Heart left ventricle (tissue), 16 donors: ENCODE measurements around the gene WSCD2. TPM values are rescaled to one million over a fixed set of nuclear protein-coding genes. Genes with fewer than 3 reads are reported as not detected.

ENCODE experiments used
- ATAC-seq, 4 donors: fragments of 200-7000 bp; cut with Tn5 transposase; one replicate each; pipeline ENCODE4 v1.9.1; 2020 to 2022; ENCODE audit warnings: moderate library complexity in 4 of 4, mild to moderate bottlenecking in 3 of 4, moderate number of reproducible peaks in 1 of 4
- DNase-seq, 5 donors: peaks; one replicate each; pipeline ENCODE4 v3.0.0-alpha.2; 2020
- H3K27ac ChIP-seq, 12 donors: fragments of 200-600 bp; sonication (generic) in 4 of 12; one replicate each; pipeline versions ENCODE4 v1.5.0 to v1.8.0; 2016 to 2022; ENCODE audit warnings: mild to moderate bottlenecking in 2 of 12
- H3K27me3 ChIP-seq, 9 donors: fragments of 200-600 bp; sonication (generic) in 2 of 9; one replicate each; pipeline versions ENCODE4 v1.5.1 to v1.8.0; 2016 to 2022; ENCODE audit warnings: mild to moderate bottlenecking in 3 of 9
- H3K36me3 ChIP-seq, 9 donors: fragments of 200-600 bp; sonication (generic) in 2 of 9; one replicate each; pipeline versions ENCODE4 v1.5.0 to v1.8.0; 2018 to 2022; ENCODE audit warnings: mild to moderate bottlenecking in 2 of 9
- H3K4me1 ChIP-seq, 12 donors: fragments of 200-600 bp; sonication (generic) in 4 of 12; one replicate each; pipeline versions ENCODE4 v1.5.0 to v1.8.0; 2016 to 2022; ENCODE audit warnings: mild to moderate bottlenecking in 3 of 12
- H3K4me3 ChIP-seq, 12 donors: fragments of 200-600 bp; sonication (generic) in 4 of 12; one replicate each; pipeline versions ENCODE4 v1.5.0 to v1.8.0; 2017 to 2022; ENCODE audit warnings: mild to moderate bottlenecking in 9 of 12, moderate library complexity in 4 of 12
- H3K9me3 ChIP-seq, 12 donors: fragments of 200-600 bp; sonication (generic) in 4 of 12; one replicate each; pipeline versions ENCODE4 v1.5.0 to v1.8.0; 2016 to 2022; ENCODE audit warnings: mild to moderate bottlenecking in 1 of 12
- POLR2A ChIP-seq, 2 donors: fragments of 450-650 bp; IDR thresholded peaks; one replicate each; pipeline ENCODE4 v1.6.1; 2017; ENCODE audit warnings: antibody characterized with exemption in 2 of 2, mild to moderate bottlenecking in 2 of 2, moderate library complexity in 2 of 2
- WGBS, 4 donors: extraction: QIAGEN DNeasy Blood & Tissue Kit in 2 of 4; methylation state at CpG; one replicate each; pipeline versions ENCODE4 v1.1.5 to v1.1.7; 2013 to 2018; 5-methylcytosine and 5-hydroxymethylcytosine counted together
- intact Hi-C, 10 donors: fragments of 100-400 bp; cut with DNase I; formaldehyde crosslinking; loops; one replicate each; pipeline versions ENCODE4 v1.11.1 to v1.14.2; 2022
- polyA plus RNA-seq, 2 donors: library from polyadenylated mRNA; stranded (reverse); fragments of 200-250 nt; gene quantifications; one replicate each; pipeline ENCODE4 v1.2.3, GENCODE V29; 2013
- total RNA-seq, 9 donors: library from RNA; depleted of rRNA in 2 of 9; stranded (reverse); fragments of >200 nt in 2 of 9; fragmentation: NEBNext Ultra II Directional in 3 of 9; extraction: Animal tissue kit (Norgen Biotek cat#: 25700) in 3 of 9; gene quantifications; one replicate each; pipeline versions ENCODE4 v1.1.0 to v1.2.4, GENCODE V29; 2016 to 2023
- TF ChIP-seq, protein P1 (sequence below), 12 donors: fragments of 200-600 bp; sonication (generic) in 4 of 12; IDR thresholded peaks; one replicate each; pipeline versions ENCODE4 v1.5.0 to v1.8.0; 2018 to 2022; ENCODE audit warnings: antibody characterized with exemption in 12 of 12, mild to moderate bottlenecking in 5 of 12
- donor health status: ischemic (EF 13 %, LVEDD 7.1; RV severe dilation, severe dysfunction).
- donor health status: healthy with polysubstance abuse.
- donor health status: DM: no; HTN: yes; CAD: no.
- donor health status: DM: no; HTN: no; CAD: no.
- donor health status: ischemic (EF 25% LVEDD 6.9; RV normal size, moderate dysfunction).
- donor health status: ischemic (EF 25% LVEDD 5.7; RV mildly dilated, moderate dysfunction).
- donor health status: healthy.
- donor health status: DM: yes; HTN: yes; CAD: no.
- donor health status: ischemic (EF 35%, LVEDD 5.7; RV mildly dilated, moderate dysfunction).
- donor health status: nonischemic (EF 11% LVEDD 7.7; RV severe dilation, severe dysfunction).
- donor health status: DM: yes; HTN: yes; CAD: no.
- donor health status: PGD.
- donor health status: ischemic (EF 29% LVEDD 5.4; RV normal size, mild dysfunction).
- donor health status: nonischemic (EF 23%, LVEDD 6.1; RV moderate dilation, normal function).

Gene WSCD2
- total and polyA plus RNA-seq, 11 donors, result 0.07 to 2.5 (median 0.49) TPM; not detected in 3

DNA sequence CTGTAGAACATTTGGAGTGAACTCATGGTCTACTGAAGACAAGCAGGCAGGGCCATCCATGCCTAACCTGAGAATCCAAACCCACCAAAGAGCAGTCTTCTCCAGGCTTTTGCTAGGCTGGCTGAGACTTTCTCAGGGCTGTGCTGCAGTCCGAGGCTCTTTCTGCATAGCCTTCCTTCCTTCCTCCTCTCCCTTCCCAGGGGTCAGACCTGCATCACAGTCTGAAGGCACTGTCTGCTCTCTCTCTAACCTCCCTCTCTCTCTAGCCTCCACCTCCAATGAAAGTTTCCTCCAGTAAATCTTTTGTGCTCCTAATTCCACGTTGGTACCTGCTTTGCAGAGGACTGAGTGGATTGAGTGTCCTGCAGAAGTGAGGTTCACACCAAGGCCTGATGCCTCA is 6.4 kb upstream of the WSCD2 start:
- Histone ChIP-seq H3K9me3 (peaks cover 0 to 9% (median 0%) of the 10 kb centered on the region in 12 donors), H3K27me3 (peaks cover 0 to 40% (median 16%) of the 10 kb centered on the region in 9 donors), H3K4me3 (no peak overlapping the region), H3K36me3 (no peaks in the 10 kb centered on the region), H3K4me1 (no peaks in the 10 kb centered on the region), H3K27ac (no peak overlapping the region)
- TF ChIP-seq, protein P1, sequence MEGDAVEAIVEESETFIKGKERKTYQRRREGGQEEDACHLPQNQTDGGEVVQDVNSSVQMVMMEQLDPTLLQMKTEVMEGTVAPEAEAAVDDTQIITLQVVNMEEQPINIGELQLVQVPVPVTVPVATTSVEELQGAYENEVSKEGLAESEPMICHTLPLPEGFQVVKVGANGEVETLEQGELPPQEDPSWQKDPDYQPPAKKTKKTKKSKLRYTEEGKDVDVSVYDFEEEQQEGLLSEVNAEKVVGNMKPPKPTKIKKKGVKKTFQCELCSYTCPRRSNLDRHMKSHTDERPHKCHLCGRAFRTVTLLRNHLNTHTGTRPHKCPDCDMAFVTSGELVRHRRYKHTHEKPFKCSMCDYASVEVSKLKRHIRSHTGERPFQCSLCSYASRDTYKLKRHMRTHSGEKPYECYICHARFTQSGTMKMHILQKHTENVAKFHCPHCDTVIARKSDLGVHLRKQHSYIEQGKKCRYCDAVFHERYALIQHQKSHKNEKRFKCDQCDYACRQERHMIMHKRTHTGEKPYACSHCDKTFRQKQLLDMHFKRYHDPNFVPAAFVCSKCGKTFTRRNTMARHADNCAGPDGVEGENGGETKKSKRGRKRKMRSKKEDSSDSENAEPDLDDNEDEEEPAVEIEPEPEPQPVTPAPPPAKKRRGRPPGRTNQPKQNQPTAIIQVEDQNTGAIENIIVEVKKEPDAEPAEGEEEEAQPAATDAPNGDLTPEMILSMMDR (IDR thresholded peaks at IDR 0.05), result no peak
- WGBS, 4 donors, result 70 to 81% (median 75%) methylated on average over 2 of the region's 2 CpGs
- intact Hi-C loops, result loop anchor here in 1 of 10 donors (5.0 kb wide), 1 partner anchor 390 kb away; no protein-coding TSS in a partner anchor
- ATAC-seq, result no peak
- no peak for DNase-seq

DNA sequence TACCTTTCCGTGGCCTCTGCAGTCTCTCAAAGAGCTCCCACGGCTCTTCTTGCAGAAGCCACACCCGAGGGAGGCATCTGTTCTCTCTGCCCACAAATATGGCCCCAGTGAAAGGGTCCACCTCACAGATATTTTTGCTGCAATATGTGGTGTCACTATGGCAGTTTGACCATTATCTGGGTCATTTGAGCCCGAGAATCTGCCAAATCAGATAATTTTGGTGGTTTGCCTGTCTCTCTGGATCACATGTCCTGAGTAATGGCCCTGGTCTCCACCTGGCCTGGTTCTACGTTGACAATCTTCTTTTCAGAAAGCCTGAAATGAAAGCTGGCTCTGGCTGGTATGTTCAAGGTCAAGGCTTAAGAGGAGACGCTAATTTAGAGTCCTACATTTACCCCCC is 5.7 kb upstream of the WSCD2 start:
- H3K4me3 ChIP-seq, result no peak overlapping the region
- no peak for TF ChIP-seq POLR2A (IDR thresholded peaks at IDR 0.05)
- TF ChIP-seq, protein P1 (IDR thresholded peaks at IDR 0.05), result no peak
- no peaks in the 10 kb centered on the region for H3K36me3 ChIP-seq
- H3K27me3 ChIP-seq, result peaks cover 0 to 47% (median 19%) of the 10 kb centered on the region in 9 donors
- H3K4me1 ChIP-seq, result peaks cover 0 to under 1% (median 0%) of the 10 kb centered on the region in 12 donors
- no peak for ATAC-seq
- peaks cover 0 to 9% (median 0%) of the 10 kb centered on the region in 12 donors for H3K9me3 ChIP-seq
- DNase-seq, result no peak
- intact Hi-C loops, result loop anchor here in 1 of 10 donors (5.0 kb wide), 1 partner anchor 389 kb away; no protein-coding TSS in a partner anchor
- 62 to 78% (median 69%) methylated on average over 6 of the region's 6 CpGs for WGBS, 4 donors
- no peak overlapping the region for H3K27ac ChIP-seq

DNA sequence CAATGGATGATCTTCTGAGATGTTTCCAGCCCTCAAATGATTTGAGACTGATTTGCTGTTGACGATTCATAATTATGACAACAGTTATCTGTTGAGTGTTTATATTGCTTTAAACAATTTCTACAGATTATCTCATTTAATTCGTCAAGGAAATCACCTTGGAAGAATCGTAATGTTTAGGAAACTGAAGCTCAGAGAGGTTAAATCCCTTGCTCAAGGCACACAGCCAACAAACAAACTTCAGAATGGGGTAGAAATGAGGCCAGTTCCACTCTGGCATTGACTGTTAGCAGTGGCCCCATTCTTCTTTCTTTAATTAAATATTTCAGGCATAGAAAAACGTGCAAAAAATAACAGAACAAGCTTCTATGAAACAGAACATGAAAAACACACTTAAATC is 4.0 kb upstream of the WSCD2 start:
- Histone ChIP-seq H3K36me3 (no peaks in the 10 kb centered on the region), H3K27me3 (peaks cover 0 to 61% (median 29%) of the 10 kb centered on the region in 9 donors), H3K27ac (no peak overlapping the region), H3K9me3 (peaks cover 0 to 9% (median 0%) of the 10 kb centered on the region in 12 donors), H3K4me3 (no peak overlapping the region), H3K4me1 (peaks cover 0 to 14% (median 2%) of the 10 kb centered on the region in 12 donors)
- TF ChIP-seq POLR2A (IDR thresholded peaks at IDR 0.05), result no peak
- TF ChIP-seq, protein P1 (IDR thresholded peaks at IDR 0.05), result no peak
- whole genome bisulfite sequencing, 4 donors, result 59 to 67% (median 62%) methylated on average over 4 of the region's 4 CpGs
- ATAC-seq (no peak), DNase-seq (no peak)
- intact Hi-C loops, result loop anchor here in 1 of 10 donors (5.0 kb wide), 1 partner anchor 67 kb away; no protein-coding TSS in a partner anchor

DNA sequence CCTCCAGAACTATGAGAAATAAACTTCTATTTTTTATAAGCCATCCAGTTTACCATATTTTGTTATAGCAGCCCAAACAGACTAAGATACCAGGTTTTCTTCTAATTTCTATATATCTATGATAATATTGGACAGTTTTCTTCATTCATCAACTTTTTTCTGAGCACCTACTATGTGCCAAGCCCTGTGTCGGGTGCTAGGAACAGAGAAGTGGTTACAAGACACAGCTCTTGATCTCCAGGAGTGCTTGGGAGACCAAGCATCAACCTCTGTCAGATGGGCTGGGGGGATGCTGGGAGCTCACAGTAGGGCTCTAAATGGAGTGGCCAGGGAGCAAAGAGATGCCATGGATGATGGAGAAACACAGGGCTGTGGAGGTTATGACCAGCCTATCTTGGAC is 2.9 kb upstream of the WSCD2 start:
- WGBS, 4 donors, result 73 to 88% (median 80%) methylated on average over 1 of the region's 1 CpG
- TF ChIP-seq POLR2A (IDR thresholded peaks at IDR 0.05), result no peak
- TF ChIP-seq, protein P1 (IDR thresholded peaks at IDR 0.05), result no peak
- H3K9me3 ChIP-seq, result peaks cover 0 to 9% (median 0%) of the 10 kb centered on the region in 12 donors
- H3K27me3 ChIP-seq, result peaks cover 0 to 62% (median 35%) of the 10 kb centered on the region in 9 donors
- ATAC-seq (no peak), DNase-seq (no peak)
- no peak overlapping the region for H3K4me3 ChIP-seq
- intact Hi-C loops, result loop anchor here in 1 of 10 donors (5.0 kb wide), 1 partner anchor 66 kb away; no protein-coding TSS in a partner anchor
- H3K27ac ChIP-seq, result peak overlapping the region in 1 of 12 donors; percentile 48
- no peaks in the 10 kb centered on the region for H3K36me3 ChIP-seq
- H3K4me1 ChIP-seq, result peaks cover 0 to 14% (median 2%) of the 10 kb centered on the region in 12 donors
